DOHH2 (cell line): ENCODE data around the gene CENPU.
"Not testable (repeated sequence)": the region's sequence is repeated elsewhere in the genome, so short reads cannot be mapped to it uniquely, and the experiment has no call there.

Experiments
- H3F3A ChIP-seq: fragments of 200-600 bp; sonication (generic), shearing (Covaris generic); 2 replicates; pipeline ENCODE4 v1.6.0; 2016; ENCODE audit warnings: antibody characterized with exemption, mild to moderate bottlenecking; ENCODE audit not compliant: control insufficient read depth, insufficient read depth
- H3K27ac ChIP-seq: fragments of 200-600 bp; sonication (generic); 2 replicates; pipeline ENCODE4 v1.5.1; 2014; ENCODE audit warnings: low read depth, mild to moderate bottlenecking, low read length, moderate library complexity
- H3K27me3 ChIP-seq: fragments of 200-600 bp; sonication (generic); 2 replicates; pipeline ENCODE4 v1.6.1; 2014; ENCODE audit warnings: mild to moderate bottlenecking, low read length, mixed read lengths; ENCODE audit not compliant: control insufficient read depth
- H3K36me3 ChIP-seq: fragments of 200-600 bp; sonication (generic); 2 replicates; pipeline ENCODE4 v1.6.1; 2014; ENCODE audit warnings: mild to moderate bottlenecking, low read length, moderate library complexity, mixed read lengths; ENCODE audit not compliant: control insufficient read depth
- H3K4me1 ChIP-seq: fragments of 200-600 bp; sonication (generic); 2 replicates; pipeline ENCODE4 v1.6.1; 2014; ENCODE audit warnings: mild to moderate bottlenecking, low read length, mixed read lengths; ENCODE audit not compliant: control insufficient read depth
- H3K4me2 ChIP-seq: fragments of 200-600 bp; sonication (generic); 2 replicates; pipeline ENCODE4 v1.6.0; 2014; ENCODE audit warnings: mild to moderate bottlenecking, low read length, moderate library complexity
- H3K4me3 ChIP-seq: fragments of 200-600 bp; sonication (generic); 2 replicates; pipeline ENCODE4 v1.5.1; 2014; ENCODE audit warnings: mild to moderate bottlenecking, low read length, mixed read lengths
- H3K79me2 ChIP-seq: fragments of 200-600 bp; sonication (generic); 2 replicates; pipeline ENCODE4 v1.6.1; 2014; ENCODE audit warnings: mild to moderate bottlenecking, low read length, mixed read lengths; ENCODE audit not compliant: control insufficient read depth
- H3K9me2 ChIP-seq: fragments of 200-600 bp; sonication (generic); replicated peaks from 2 replicates; pipeline ENCODE4 v1.6.1; 2014; ENCODE audit warnings: mild to moderate bottlenecking, low read length, mixed read lengths; ENCODE audit not compliant: control insufficient read depth
- H3K9me3 ChIP-seq: fragments of 200-600 bp; sonication (generic); 2 replicates; pipeline ENCODE4 v1.6.1; 2014; ENCODE audit warnings: antibody characterized with exemption, low read length, mixed read lengths; ENCODE audit not compliant: control insufficient read depth, insufficient read depth
- H4K20me1 ChIP-seq: fragments of 200-600 bp; sonication (generic); 2 replicates; pipeline ENCODE4 v1.6.0; 2014; ENCODE audit warnings: low read depth, mild to moderate bottlenecking, antibody characterized with exemption, low read length, moderate library complexity; ENCODE audit not compliant: control insufficient read depth, insufficient read depth
- EZH2phosphoT487 ChIP-seq: fragments of 200-600 bp; sonication (generic); IDR thresholded peaks from 2 replicates; pipeline ENCODE4 v1.6.1; 2017; ENCODE audit warnings: borderline replicate concordance, mild to moderate bottlenecking, antibody characterized with exemption, low read length, moderate library complexity, mixed read lengths
- TF ChIP-seq, protein P1 (sequence below): fragments of 200-600 bp; sonication (generic); IDR thresholded peaks from one replicate; pipeline ENCODE4 v1.5.1; 2014; ENCODE audit warnings: antibody characterized with exemption, mild to moderate bottlenecking, low read depth, low read length; ENCODE audit not compliant: poor library complexity, severe bottlenecking

Gene CENPU

DNA sequence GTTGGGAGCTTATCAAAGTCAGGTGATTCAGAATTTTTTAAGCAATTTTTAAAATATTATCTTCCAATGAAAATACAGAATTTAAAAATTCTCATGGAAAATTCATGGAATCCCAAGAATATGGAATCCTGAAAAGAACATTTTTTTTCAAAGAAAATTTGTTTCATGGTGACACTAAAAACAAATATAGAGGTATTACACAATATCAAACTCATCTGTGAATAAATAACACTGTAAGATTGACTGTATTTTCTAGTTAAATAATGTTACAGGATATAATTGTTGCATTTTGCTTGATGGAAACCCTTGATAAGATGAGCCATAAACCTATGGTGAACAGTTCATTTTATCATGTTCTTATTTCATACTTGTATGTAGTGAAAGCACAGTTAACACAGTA, 72.9 kb downstream of the CENPU start:
- H3K36me3 ChIP-seq, result peaks cover 24% of the 10 kb centered on the region
- no peak overlapping the region for H3K4me3 ChIP-seq
- no peaks in the 10 kb centered on the region for H3K9me2 ChIP-seq
- no peak overlapping the region for H3K27ac ChIP-seq
- H3K4me1 ChIP-seq, result peaks cover 22% of the 10 kb centered on the region
- TF ChIP-seq EZH2phosphoT487, result no peak
- TF ChIP-seq, protein P1, sequence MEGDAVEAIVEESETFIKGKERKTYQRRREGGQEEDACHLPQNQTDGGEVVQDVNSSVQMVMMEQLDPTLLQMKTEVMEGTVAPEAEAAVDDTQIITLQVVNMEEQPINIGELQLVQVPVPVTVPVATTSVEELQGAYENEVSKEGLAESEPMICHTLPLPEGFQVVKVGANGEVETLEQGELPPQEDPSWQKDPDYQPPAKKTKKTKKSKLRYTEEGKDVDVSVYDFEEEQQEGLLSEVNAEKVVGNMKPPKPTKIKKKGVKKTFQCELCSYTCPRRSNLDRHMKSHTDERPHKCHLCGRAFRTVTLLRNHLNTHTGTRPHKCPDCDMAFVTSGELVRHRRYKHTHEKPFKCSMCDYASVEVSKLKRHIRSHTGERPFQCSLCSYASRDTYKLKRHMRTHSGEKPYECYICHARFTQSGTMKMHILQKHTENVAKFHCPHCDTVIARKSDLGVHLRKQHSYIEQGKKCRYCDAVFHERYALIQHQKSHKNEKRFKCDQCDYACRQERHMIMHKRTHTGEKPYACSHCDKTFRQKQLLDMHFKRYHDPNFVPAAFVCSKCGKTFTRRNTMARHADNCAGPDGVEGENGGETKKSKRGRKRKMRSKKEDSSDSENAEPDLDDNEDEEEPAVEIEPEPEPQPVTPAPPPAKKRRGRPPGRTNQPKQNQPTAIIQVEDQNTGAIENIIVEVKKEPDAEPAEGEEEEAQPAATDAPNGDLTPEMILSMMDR, result no peak
- H3K9me3 ChIP-seq, result no peaks in the 10 kb centered on the region
- H4K20me1 ChIP-seq, result no peaks in the 10 kb centered on the region
- no peak overlapping the region for H3K4me2 ChIP-seq
- peaks cover under 1% of the 10 kb centered on the region; the same call in 1 of the 2 replicates for H3K79me2 ChIP-seq
- no peaks in the 10 kb centered on the region for H3K27me3 ChIP-seq
- peaks cover 17% of the 10 kb centered on the region for H3F3A ChIP-seq

GRCh38 chr4:184657820-184658219, 76.1 kb downstream of the CENPU start:
- not testable (repeated sequence) for H3K27me3 ChIP-seq, H3K9me3 ChIP-seq, H3K27ac ChIP-seq, H3K4me2 ChIP-seq, H3K79me2 ChIP-seq, H3K9me2 ChIP-seq, H3K4me3 ChIP-seq, H4K20me1 ChIP-seq
- H3K36me3 ChIP-seq, result peaks cover 20% of the 10 kb centered on the region
- peaks cover 27% of the 10 kb centered on the region for H3K4me1 ChIP-seq
- H3F3A ChIP-seq, result peaks cover 17% of the 10 kb centered on the region

DNA sequence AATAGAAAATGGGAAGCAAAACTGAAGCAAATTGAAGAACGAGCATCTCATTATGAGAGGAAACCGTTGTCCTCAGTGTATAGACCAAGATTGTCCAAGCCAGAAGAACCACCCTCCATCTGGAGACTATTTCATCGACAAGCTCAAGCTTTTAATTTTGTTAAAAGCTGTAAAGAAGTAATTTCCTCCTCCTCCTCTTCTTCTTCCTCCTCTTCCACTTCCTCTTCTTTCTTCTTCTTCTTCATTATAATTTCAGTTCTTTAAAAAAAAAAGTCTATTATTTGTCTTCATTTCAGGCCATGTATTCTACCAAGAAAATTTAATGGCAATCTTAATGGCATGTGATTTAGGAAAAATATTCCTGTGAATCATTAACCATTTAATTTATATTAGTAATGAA, 76.8 kb downstream of the CENPU start:
- peak overlapping the region; percentile 7; the same call in 1 of the 2 replicates for H3K27ac ChIP-seq
- peak overlapping the region; percentile 19 for H3K4me2 ChIP-seq

More for the DNA sequence above, 76.8 kb downstream of the CENPU start:
- Histone ChIP-seq H3K27me3 (no peaks in the 10 kb centered on the region), H4K20me1 (no peaks in the 10 kb centered on the region), H3K79me2 (peaks cover 4% of the 10 kb centered on the region; the same call in 1 of the 2 replicates), H3K4me1 (peaks cover 21% of the 10 kb centered on the region), H3K9me3 (no peaks in the 10 kb centered on the region), H3K9me2 (no peaks in the 10 kb centered on the region), H3K36me3 (peaks cover 20% of the 10 kb centered on the region), H3K4me3 (no peak overlapping the region), H3F3A (peaks cover 16% of the 10 kb centered on the region)
- TF ChIP-seq EZH2phosphoT487, result no peak
- TF ChIP-seq, protein P1, result no peak
